BLaER1 treated with 17β-estradiol and CSF1 and Interleukin-3, amounts not matched to agents 10 nM and 100 nM (cell line): ENCODE measurements around the gene TPK1.

ENCODE experiments used
- H3K27ac ChIP-seq, 11 experiments: shearing (Covaris generic); formaldehyde crosslinking; 2 replicates each; pipeline ENCODE4 v1.8.1; 2022
- H3K27me3 ChIP-seq, 11 experiments: shearing (Covaris generic); formaldehyde crosslinking; 2 replicates each; pipeline ENCODE4 v1.8.1; 2022
- H3K36me3 ChIP-seq, 11 experiments: shearing (Covaris generic); formaldehyde crosslinking; 2 replicates each; pipeline ENCODE4 v1.8.1; 2022
- H3K4me1 ChIP-seq, 10 experiments: shearing (Covaris generic); formaldehyde crosslinking; 2 replicates each; pipeline ENCODE4 v1.8.1; 2022
- H3K4me2 ChIP-seq, 11 experiments: shearing (Covaris generic); formaldehyde crosslinking; 2 replicates each; pipeline ENCODE4 v1.8.1; 2022
- H3K4me3 ChIP-seq, 10 experiments: shearing (Covaris generic); formaldehyde crosslinking; 2 replicates each; pipeline ENCODE4 v1.8.1; 2022
- H3K9ac ChIP-seq, 11 experiments: shearing (Covaris generic); formaldehyde crosslinking; 2 replicates each; pipeline ENCODE4 v1.8.1; 2022
- H3K9me3 ChIP-seq, 11 experiments: shearing (Covaris generic); formaldehyde crosslinking; replicated peaks in 1 of 11; 2 replicates each; pipeline ENCODE4 v1.8.1; 2022
- H4K20me1 ChIP-seq, 11 experiments: shearing (Covaris generic); formaldehyde crosslinking; 2 replicates each; pipeline ENCODE4 v1.8.1; 2022
- Cebpa-rat ChIP-seq, 11 experiments: shearing (Covaris generic); IDR thresholded peaks; 2 replicates each; pipeline ENCODE4 v1.8.1; 2022

Gene TPK1

DNA sequence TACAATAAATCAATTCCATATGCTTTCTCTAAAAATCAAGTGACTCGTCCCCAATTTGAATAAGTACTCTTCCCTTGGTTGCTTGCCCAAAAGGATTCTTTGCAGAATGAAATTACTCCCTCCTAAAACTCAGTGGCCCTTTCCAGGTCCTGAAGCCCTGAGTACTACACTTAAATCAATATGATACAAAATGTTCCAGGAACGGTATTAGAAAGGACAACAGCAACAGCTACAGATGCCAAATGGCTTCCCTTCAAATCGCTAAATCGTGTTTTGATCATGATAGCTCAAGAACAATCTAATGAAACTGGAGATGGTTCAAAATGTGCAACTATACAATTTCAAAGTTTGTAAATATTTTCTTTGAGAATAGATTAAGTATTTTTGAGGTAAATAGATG lies 59.4 kb downstream of the TPK1 start:
- Histone ChIP-seq H3K4me2 (no peak overlapping the region), H3K27ac (no peak overlapping the region), H4K20me1 (no peaks in the 10 kb centered on the region), H3K9ac (no peak overlapping the region), H3K4me3 (no peak overlapping the region), H3K9me3 (no peaks in the 10 kb centered on the region), H3K4me1 (peaks cover 0 to 2% (median 0%) of the 10 kb centered on the region in 10 experiments; a peak in 2 of 20 replicates), H3K27me3 (no peaks in the 10 kb centered on the region), H3K36me3 (no peaks in the 10 kb centered on the region)
- no peak for TF ChIP-seq Cebpa-rat (IDR thresholded peaks at IDR 0.05)

DNA sequence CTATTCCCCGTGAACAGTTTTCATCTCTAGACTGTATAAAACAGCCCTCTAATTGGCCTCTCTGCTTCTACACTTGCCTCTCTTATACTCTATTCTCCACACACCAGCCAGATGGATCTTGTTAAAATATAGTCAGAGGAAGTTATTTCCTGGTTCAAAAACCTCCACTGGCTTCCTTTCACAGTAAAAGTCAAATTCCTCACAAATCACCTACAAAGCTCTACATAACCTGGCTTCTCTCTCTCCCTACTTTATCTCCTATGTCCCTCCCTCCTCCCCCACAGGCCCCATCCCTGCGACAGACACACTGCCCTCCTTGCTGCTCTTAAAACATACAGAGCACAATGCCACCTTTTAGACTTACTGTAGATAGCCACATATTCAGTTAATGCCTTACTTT lies 60.1 kb downstream of the TPK1 start:
- H3K4me1 ChIP-seq = peaks cover 0 to 8% (median 0%) of the 10 kb centered on the region in 10 experiments; a peak in 2 of 20 replicates
- H3K9me3 ChIP-seq = no peaks in the 10 kb centered on the region
- no peak overlapping the region for H3K4me2 ChIP-seq
- TF ChIP-seq Cebpa-rat (IDR thresholded peaks at IDR 0.05) = no peak
- H3K27me3 ChIP-seq = no peaks in the 10 kb centered on the region
- H3K4me3 ChIP-seq = no peak overlapping the region
- no peaks in the 10 kb centered on the region for H4K20me1 ChIP-seq
- no peak overlapping the region for H3K27ac ChIP-seq
- no peak overlapping the region for H3K9ac ChIP-seq
- no peaks in the 10 kb centered on the region for H3K36me3 ChIP-seq

DNA sequence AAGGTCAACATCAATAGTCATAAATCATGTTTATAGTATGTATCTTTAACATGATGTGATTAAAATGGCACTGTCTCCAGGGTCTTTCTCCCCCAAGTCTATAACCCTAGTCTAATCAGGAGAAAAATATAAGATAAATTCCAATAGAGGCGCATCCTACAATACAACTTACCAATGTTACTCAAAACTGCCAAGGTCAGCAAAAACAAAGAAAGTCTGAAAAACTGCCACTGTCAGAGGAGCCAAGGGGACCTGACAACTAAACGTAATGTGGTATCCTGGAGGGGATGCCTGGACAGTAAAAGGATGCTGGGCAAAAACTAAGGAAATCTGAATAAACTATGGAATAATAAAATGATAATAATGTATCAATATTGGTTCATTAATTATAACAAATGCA lies 63.9 kb downstream of the TPK1 start:
- H4K20me1 ChIP-seq = no peaks in the 10 kb centered on the region
- H3K36me3 ChIP-seq = no peaks in the 10 kb centered on the region
- no peak overlapping the region for H3K9ac ChIP-seq
- H3K4me2 ChIP-seq = no peak overlapping the region
- peaks cover 0 to 8% (median 0%) of the 10 kb centered on the region in 10 experiments; a peak in 2 of 20 replicates for H3K4me1 ChIP-seq
- H3K9me3 ChIP-seq = no peaks in the 10 kb centered on the region
- no peaks in the 10 kb centered on the region for H3K27me3 ChIP-seq
- no peak for TF ChIP-seq Cebpa-rat (IDR thresholded peaks at IDR 0.05)
- H3K27ac ChIP-seq = no peak overlapping the region
- H3K4me3 ChIP-seq = no peak overlapping the region

DNA sequence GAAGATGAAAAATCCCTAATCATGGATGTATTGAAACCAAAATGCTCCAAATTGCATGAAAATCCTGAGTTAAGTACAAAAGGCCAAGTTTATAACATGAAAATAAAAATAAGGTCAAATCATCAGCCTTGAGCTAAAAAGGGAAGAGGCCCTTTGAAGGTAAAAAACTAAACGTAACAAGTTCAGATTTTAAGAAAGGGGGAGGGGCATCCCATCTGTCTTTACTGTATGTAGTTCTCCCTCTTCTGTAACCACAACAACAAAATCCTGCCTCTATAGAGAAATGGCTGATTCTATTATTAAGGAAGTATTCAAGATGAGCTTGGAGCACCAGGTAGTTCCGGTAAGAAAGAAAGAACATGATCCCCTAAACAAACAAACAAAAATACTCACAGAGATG lies 64.7 kb downstream of the TPK1 start:
- TF ChIP-seq Cebpa-rat (IDR thresholded peaks at IDR 0.05) = no peak
- no peak overlapping the region for H3K4me2 ChIP-seq
- no peaks in the 10 kb centered on the region for H3K27me3 ChIP-seq
- H3K9ac ChIP-seq = no peak overlapping the region
- H3K4me1 ChIP-seq = peaks cover 0 to 8% (median 0%) of the 10 kb centered on the region in 10 experiments; a peak in 2 of 20 replicates
- H3K36me3 ChIP-seq = no peaks in the 10 kb centered on the region
- no peak overlapping the region for H3K27ac ChIP-seq
- H4K20me1 ChIP-seq = no peaks in the 10 kb centered on the region
- no peak overlapping the region for H3K4me3 ChIP-seq
- H3K9me3 ChIP-seq = no peaks in the 10 kb centered on the region

GRCh38 chr7:144769352-144769751 lies 66.5 kb downstream of the TPK1 start:
- no peak for TF ChIP-seq Cebpa-rat (IDR thresholded peaks at IDR 0.05)
- no peaks in the 10 kb centered on the region for H3K27me3 ChIP-seq
- no peak overlapping the region for H3K4me2 ChIP-seq
- peaks cover 0 to 3% (median 0%) of the 10 kb centered on the region in 11 experiments; a peak in 1 of 22 replicates for H3K36me3 ChIP-seq
- H4K20me1 ChIP-seq = no peaks in the 10 kb centered on the region
- H3K9ac ChIP-seq = no peak overlapping the region
- no peaks in the 10 kb centered on the region for H3K9me3 ChIP-seq
- no peak overlapping the region for H3K27ac ChIP-seq
- peaks cover 0 to 8% (median 0%) of the 10 kb centered on the region in 10 experiments; a peak in 2 of 20 replicates for H3K4me1 ChIP-seq
- no peak overlapping the region for H3K4me3 ChIP-seq

- no peak for TF ChIP-seq Cebpa-rat (IDR thresholded peaks at IDR 0.05)
- peaks cover 0 to 8% (median 0%) of the 10 kb centered on the region in 10 experiments; a peak in 2 of 20 replicates for H3K4me1 ChIP-seq
- H3K36me3 ChIP-seq = peaks cover 0 to 5% (median 0%) of the 10 kb centered on the region in 11 experiments; a peak in 2 of 22 replicates
- H3K4me3 ChIP-seq = no peak overlapping the region
- no peak overlapping the region for H3K27ac ChIP-seq
- H3K9me3 ChIP-seq = no peaks in the 10 kb centered on the region
- no peak overlapping the region for H3K9ac ChIP-seq
- no peaks in the 10 kb centered on the region for H4K20me1 ChIP-seq
- H3K4me2 ChIP-seq = no peak overlapping the region
- no peaks in the 10 kb centered on the region for H3K27me3 ChIP-seq
These were observed 67.2 kb downstream of the TPK1 start for GRCh38 chr7:144768633-144769032.

DNA sequence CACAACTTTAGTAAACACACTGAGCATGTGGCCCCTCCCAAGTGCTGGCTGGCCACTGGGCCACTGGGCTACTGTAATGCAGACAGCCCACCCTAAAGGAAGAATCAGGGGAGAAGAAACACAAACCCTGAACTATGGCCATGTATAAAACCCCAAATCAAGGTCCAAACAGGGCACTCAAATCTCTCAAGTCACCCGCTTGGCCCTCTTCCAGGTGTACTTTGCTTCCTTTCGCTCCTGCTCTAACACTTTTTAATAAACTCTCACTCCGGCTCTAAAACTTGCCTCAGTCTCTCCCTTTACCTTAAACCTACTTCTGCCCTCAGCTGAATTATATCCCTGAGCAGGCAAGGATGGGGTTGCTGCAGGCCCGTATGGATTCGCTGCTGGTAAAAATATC lies 72.6 kb downstream of the TPK1 start:
- no peaks in the 10 kb centered on the region for H3K27me3 ChIP-seq
- TF ChIP-seq Cebpa-rat (IDR thresholded peaks at IDR 0.05) = no peak
- peaks cover 0 to 31% (median 0%) of the 10 kb centered on the region in 11 experiments; a peak in 3 of 22 replicates for H3K36me3 ChIP-seq
- no peaks in the 10 kb centered on the region for H3K4me1 ChIP-seq
- H3K9me3 ChIP-seq = peaks cover 0 to 2% (median 0%) of the 10 kb centered on the region in 11 experiments; a peak in 1 of 22 replicates
- H3K4me3 ChIP-seq = no peak overlapping the region
- no peak overlapping the region for H3K27ac ChIP-seq
- H3K9ac ChIP-seq = no peak overlapping the region
- H3K4me2 ChIP-seq = no peak overlapping the region
- H4K20me1 ChIP-seq = no peaks in the 10 kb centered on the region

DNA sequence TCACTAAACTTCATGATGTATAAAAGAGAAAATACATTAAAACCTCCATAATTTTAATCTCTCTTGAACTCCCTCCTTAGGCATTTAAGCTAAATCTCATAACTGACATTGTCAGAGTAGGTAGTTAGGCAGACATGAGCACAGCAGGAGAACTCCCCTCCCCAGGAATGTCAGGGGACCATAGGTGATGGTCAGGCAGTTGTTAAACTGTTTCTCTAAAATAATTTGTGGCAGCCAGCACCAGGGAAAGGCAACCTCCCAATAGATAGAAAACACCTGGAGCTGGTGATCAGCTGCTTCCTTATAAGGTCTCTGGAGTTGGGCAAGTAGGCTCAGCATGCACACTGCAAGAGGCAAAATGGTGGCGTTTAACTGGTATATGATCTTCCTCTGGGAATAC lies 73.0 kb downstream of the TPK1 start:
- Histone ChIP-seq H3K9me3 (peaks cover 0 to 6% (median 0%) of the 10 kb centered on the region in 11 experiments; a peak in 1 of 22 replicates), H3K36me3 (peaks cover 0 to 35% (median 0%) of the 10 kb centered on the region in 11 experiments; a peak in 3 of 22 replicates), H3K4me1 (no peaks in the 10 kb centered on the region), H3K9ac (no peak overlapping the region), H3K27ac (no peak overlapping the region), H3K27me3 (no peaks in the 10 kb centered on the region), H3K4me2 (no peak overlapping the region), H4K20me1 (no peaks in the 10 kb centered on the region), H3K4me3 (no peak overlapping the region)
- no peak for TF ChIP-seq Cebpa-rat (IDR thresholded peaks at IDR 0.05)

DNA sequence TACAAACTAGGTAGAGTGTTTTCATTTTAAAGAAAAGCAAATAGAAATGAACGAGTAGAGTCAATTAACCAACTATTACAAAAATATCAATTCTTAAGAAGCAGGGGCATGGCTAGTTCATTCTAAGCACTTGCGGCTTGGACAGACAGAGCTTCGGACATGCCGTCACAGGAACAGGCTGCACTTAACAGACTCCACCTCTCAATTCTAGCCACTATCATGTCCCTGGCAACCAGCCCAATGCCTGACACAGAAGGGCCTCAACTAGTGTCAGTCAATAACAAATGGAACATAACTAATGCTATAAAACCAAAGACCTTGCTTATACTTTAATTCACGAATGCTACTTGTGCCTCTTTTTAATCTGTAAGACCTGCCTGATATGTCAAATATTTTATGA lies 74.4 kb downstream of the TPK1 start:
- TF ChIP-seq Cebpa-rat (IDR thresholded peaks at IDR 0.05) = no peak

GRCh38 chr7:144759653-144760052 lies 76.2 kb downstream of the TPK1 start:
- no peak overlapping the region for H3K27ac ChIP-seq
- peaks cover 0 to 18% (median 4%) of the 10 kb centered on the region in 11 experiments; a peak in 10 of 22 replicates for H3K9me3 ChIP-seq
- H3K4me2 ChIP-seq = no peak overlapping the region
- no peaks in the 10 kb centered on the region for H4K20me1 ChIP-seq
- H3K4me1 ChIP-seq = no peaks in the 10 kb centered on the region
- peaks cover 0 to 46% (median 0%) of the 10 kb centered on the region in 11 experiments; a peak in 3 of 22 replicates for H3K36me3 ChIP-seq
- H3K27me3 ChIP-seq = no peaks in the 10 kb centered on the region
- no peak overlapping the region for H3K4me3 ChIP-seq
- no peak for TF ChIP-seq Cebpa-rat (IDR thresholded peaks at IDR 0.05)
- H3K9ac ChIP-seq = no peak overlapping the region

More for the DNA sequence above, 74.4 kb downstream of the TPK1 start:
- Histone ChIP-seq H3K36me3 (peaks cover 0 to 46% (median 0%) of the 10 kb centered on the region in 11 experiments; a peak in 3 of 22 replicates), H3K27me3 (no peaks in the 10 kb centered on the region), H4K20me1 (no peaks in the 10 kb centered on the region), H3K27ac (no peak overlapping the region), H3K4me3 (no peak overlapping the region), H3K9me3 (peaks cover 0 to 18% (median 4%) of the 10 kb centered on the region in 11 experiments; a peak in 10 of 22 replicates), H3K9ac (no peak overlapping the region), H3K4me2 (no peak overlapping the region), H3K4me1 (no peaks in the 10 kb centered on the region)
